ENCODE data around the gene LPIN2. TPM values are rescaled to one million over a fixed set of nuclear protein-coding genes. Genes with fewer than 3 reads are reported as not detected.

LPIN2 gene
- total RNA-seq, 1 experiment from 2014 or later = 10.7 TPM

GRCh38 chr18:2970344-2970743 lies 42.6 kb downstream of the LPIN2 start:
- H3K4me2 ChIP-seq (ENCODE audit: low read length) = no peak overlapping the region
- H3K4me1 ChIP-seq (ENCODE audit: control insufficient read depth in 1 of 2, insufficient read depth in 2 of 2, low read length in 2 of 2) = no peaks in the 10 kb centered on the region
- RAD21 ChIA-PET (ENCODE audit: low non-redundant PET in 1 of 2, low total read pairs in 2 of 2, uncharacterized antibody in 2 of 2, unreplicated experiment in 2 of 2) = no interaction called here
- no peaks in the 10 kb centered on the region for H3K36me3 ChIP-seq (ENCODE audit: control insufficient read depth in 1 of 2, insufficient read depth in 2 of 2, low read length in 2 of 2)
- no peaks in the 10 kb centered on the region for H4K20me1 ChIP-seq (ENCODE audit: insufficient read depth)
- CTCF ChIA-PET = no interaction called here
- no peak for DNase-seq (ENCODE audit: low read depth, low spot score)
- no peak overlapping the region for H3K4me3 ChIP-seq (replicated peaks in 1 of 2; ENCODE audit: low read depth in 1 of 2, low read length in 2 of 2)
- POLR2A ChIA-PET = no interaction called here
- TF ChIP-seq CEBPB (IDR thresholded peaks at IDR 0.05; ENCODE audit: low read depth) (no peak), EZH2 (IDR thresholded peaks at IDR 0.05) (no peak), EZH2phosphoT487 (IDR thresholded peaks at IDR 0.05; ENCODE audit: borderline replicate concordance) (no peak), RAD21 (IDR thresholded peaks at IDR 0.05; ENCODE audit: low read depth) (no peak)
- TF ChIP-seq, protein P1, sequence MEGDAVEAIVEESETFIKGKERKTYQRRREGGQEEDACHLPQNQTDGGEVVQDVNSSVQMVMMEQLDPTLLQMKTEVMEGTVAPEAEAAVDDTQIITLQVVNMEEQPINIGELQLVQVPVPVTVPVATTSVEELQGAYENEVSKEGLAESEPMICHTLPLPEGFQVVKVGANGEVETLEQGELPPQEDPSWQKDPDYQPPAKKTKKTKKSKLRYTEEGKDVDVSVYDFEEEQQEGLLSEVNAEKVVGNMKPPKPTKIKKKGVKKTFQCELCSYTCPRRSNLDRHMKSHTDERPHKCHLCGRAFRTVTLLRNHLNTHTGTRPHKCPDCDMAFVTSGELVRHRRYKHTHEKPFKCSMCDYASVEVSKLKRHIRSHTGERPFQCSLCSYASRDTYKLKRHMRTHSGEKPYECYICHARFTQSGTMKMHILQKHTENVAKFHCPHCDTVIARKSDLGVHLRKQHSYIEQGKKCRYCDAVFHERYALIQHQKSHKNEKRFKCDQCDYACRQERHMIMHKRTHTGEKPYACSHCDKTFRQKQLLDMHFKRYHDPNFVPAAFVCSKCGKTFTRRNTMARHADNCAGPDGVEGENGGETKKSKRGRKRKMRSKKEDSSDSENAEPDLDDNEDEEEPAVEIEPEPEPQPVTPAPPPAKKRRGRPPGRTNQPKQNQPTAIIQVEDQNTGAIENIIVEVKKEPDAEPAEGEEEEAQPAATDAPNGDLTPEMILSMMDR (IDR thresholded peaks at IDR 0.05 in 2 of 3, conservative IDR thresholded peaks at IDR 0.05 in 1 of 3; ENCODE audit: borderline replicate concordance in 1 of 3, insufficient read depth in 1 of 3, low read depth in 2 of 3, low read length in 2 of 3) = no peak
- TF ChIP-seq, protein P2, sequence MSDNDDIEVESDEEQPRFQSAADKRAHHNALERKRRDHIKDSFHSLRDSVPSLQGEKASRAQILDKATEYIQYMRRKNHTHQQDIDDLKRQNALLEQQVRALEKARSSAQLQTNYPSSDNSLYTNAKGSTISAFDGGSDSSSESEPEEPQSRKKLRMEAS (IDR thresholded peaks at IDR 0.05) = no peak
- no TSS peak for BruUV-seq (replicated peaks)
- no peak overlapping the region for H3K9ac ChIP-seq (ENCODE audit: low read length)
- H3K9me2 ChIP-seq (ENCODE audit: insufficient read depth) = no peaks in the 10 kb centered on the region
- no peak overlapping the region for H3K27ac ChIP-seq (ENCODE audit: low read depth, low read length)
- H3K9me3 ChIP-seq (ENCODE audit: control insufficient read depth in 1 of 2, insufficient read depth in 1 of 2, low read depth in 1 of 2, low read length in 2 of 2) = no peaks in the 10 kb centered on the region
- no peak for ATAC-seq
- no peaks in the 10 kb centered on the region for H3K27me3 ChIP-seq (ENCODE audit: insufficient read depth, low read length)
- peaks cover 10% of the 10 kb centered on the region for H3K79me2 ChIP-seq (ENCODE audit: insufficient read depth, low read length)
- no peak overlapping the region for H2AFZ ChIP-seq (ENCODE audit: low read depth, low read length, poor library complexity, severe bottlenecking)
- intact Hi-C loops (cut with micrococcal nuclease) = no loop called here

GRCh38 chr18:2969695-2970094 lies 43.2 kb downstream of the LPIN2 start:
- no peak overlapping the region for H2AFZ ChIP-seq (ENCODE audit: low read depth, low read length, poor library complexity, severe bottlenecking)
- H3K36me3 ChIP-seq (ENCODE audit: control insufficient read depth in 1 of 2, insufficient read depth in 2 of 2, low read length in 2 of 2) = no peaks in the 10 kb centered on the region
- CTCF ChIA-PET = no interaction called here
- H3K79me2 ChIP-seq (ENCODE audit: insufficient read depth, low read length) = peaks cover 10% of the 10 kb centered on the region
- POLR2A ChIA-PET = no interaction called here
- RAD21 ChIA-PET (ENCODE audit: low non-redundant PET in 1 of 2, low total read pairs in 2 of 2, uncharacterized antibody in 2 of 2, unreplicated experiment in 2 of 2) = no interaction called here
- H3K27ac ChIP-seq (ENCODE audit: low read depth, low read length) = no peak overlapping the region
- H4K20me1 ChIP-seq (ENCODE audit: insufficient read depth) = no peaks in the 10 kb centered on the region
- no peak overlapping the region for H3K9ac ChIP-seq (ENCODE audit: low read length)
- no peak for DNase-seq (ENCODE audit: low read depth, low spot score)
- no peaks in the 10 kb centered on the region for H3K27me3 ChIP-seq (ENCODE audit: insufficient read depth, low read length)
- no TSS peak for BruUV-seq (replicated peaks)
- intact Hi-C loops (cut with micrococcal nuclease) = no loop called here
- H3K4me2 ChIP-seq (ENCODE audit: low read length) = no peak overlapping the region
- ATAC-seq = no peak
- H3K4me3 ChIP-seq (replicated peaks in 1 of 2; ENCODE audit: low read depth in 1 of 2, low read length in 2 of 2) = no peak overlapping the region
- no peaks in the 10 kb centered on the region for H3K9me2 ChIP-seq (ENCODE audit: insufficient read depth)
- H3K9me3 ChIP-seq (ENCODE audit: control insufficient read depth in 1 of 2, insufficient read depth in 1 of 2, low read depth in 1 of 2, low read length in 2 of 2) = no peaks in the 10 kb centered on the region
- H3K4me1 ChIP-seq (ENCODE audit: control insufficient read depth in 1 of 2, insufficient read depth in 2 of 2, low read length in 2 of 2) = no peaks in the 10 kb centered on the region
- TF ChIP-seq, protein P3, sequence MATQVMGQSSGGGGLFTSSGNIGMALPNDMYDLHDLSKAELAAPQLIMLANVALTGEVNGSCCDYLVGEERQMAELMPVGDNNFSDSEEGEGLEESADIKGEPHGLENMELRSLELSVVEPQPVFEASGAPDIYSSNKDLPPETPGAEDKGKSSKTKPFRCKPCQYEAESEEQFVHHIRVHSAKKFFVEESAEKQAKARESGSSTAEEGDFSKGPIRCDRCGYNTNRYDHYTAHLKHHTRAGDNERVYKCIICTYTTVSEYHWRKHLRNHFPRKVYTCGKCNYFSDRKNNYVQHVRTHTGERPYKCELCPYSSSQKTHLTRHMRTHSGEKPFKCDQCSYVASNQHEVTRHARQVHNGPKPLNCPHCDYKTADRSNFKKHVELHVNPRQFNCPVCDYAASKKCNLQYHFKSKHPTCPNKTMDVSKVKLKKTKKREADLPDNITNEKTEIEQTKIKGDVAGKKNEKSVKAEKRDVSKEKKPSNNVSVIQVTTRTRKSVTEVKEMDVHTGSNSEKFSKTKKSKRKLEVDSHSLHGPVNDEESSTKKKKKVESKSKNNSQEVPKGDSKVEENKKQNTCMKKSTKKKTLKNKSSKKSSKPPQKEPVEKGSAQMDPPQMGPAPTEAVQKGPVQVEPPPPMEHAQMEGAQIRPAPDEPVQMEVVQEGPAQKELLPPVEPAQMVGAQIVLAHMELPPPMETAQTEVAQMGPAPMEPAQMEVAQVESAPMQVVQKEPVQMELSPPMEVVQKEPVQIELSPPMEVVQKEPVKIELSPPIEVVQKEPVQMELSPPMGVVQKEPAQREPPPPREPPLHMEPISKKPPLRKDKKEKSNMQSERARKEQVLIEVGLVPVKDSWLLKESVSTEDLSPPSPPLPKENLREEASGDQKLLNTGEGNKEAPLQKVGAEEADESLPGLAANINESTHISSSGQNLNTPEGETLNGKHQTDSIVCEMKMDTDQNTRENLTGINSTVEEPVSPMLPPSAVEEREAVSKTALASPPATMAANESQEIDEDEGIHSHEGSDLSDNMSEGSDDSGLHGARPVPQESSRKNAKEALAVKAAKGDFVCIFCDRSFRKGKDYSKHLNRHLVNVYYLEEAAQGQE (IDR thresholded peaks at IDR 0.05; ENCODE audit: low read depth) = no peak
- TF ChIP-seq FOSL1 (IDR thresholded peaks at IDR 0.05; ENCODE audit: low read depth) (no peak), EZH2 (IDR thresholded peaks at IDR 0.05) (no peak), ZBTB33 (IDR thresholded peaks at IDR 0.05; ENCODE audit: extremely low read depth, insufficient replicate concordance, low read length) (no peak), ZNF274 (IDR thresholded peaks at IDR 0.05; ENCODE audit: low read depth, low read length) (no peak), YY1 (IDR thresholded peaks at IDR 0.05; ENCODE audit: extremely low read depth, insufficient replicate concordance, low read depth, low read length) (no peak), SRF (IDR thresholded peaks at IDR 0.05; ENCODE audit: low read depth) (no peak), RAD21 (IDR thresholded peaks at IDR 0.05; ENCODE audit: low read depth) (no peak), POLR2AphosphoS5 (IDR thresholded peaks at IDR 0.05; ENCODE audit: low read depth, low read length) (no peak)
